ENCODE measurements around the gene CELA2B. TPM values are rescaled to one million over a fixed set of nuclear protein-coding genes. Genes with fewer than 3 reads are reported as not detected.

CELA2B gene
- total and polyA plus RNA-seq, 12 donors: 1.7 to 28.1 (median 7.9) TPM; not detected in 3

DNA sequence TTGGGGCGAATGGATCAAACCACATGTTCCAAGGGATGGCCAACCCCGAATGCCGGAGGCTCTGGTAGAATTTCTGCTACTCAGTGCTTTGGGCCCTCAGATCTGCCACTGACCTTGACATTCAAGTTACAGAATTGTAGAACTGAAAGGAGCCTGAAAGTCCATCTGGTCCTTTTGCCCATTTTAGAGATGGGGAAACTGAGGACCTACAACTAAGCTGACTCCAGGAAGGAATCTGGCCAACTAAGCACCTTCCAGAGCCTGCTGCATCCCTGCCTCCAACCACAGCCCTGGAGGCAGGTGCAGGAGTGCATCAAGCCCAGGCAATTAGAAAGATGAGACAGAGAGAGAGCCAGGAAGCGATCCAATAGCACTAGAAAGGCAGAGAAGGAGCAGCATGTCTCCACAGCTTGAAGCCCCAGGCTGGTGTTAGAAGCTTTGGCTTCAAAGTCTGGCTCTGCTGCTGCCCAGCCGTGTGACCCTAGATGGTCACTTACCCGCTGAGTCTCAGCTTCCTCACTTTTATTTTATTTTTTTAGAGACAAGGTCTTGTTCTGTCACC, 38.9 kb upstream of the CELA2B start:
- H3K36me3 ChIP-seq (replicated peaks in 1 of 2): no peaks in the 10 kb centered on the region
- no peak for TF ChIP-seq POLR2A (IDR thresholded peaks at IDR 0.05)
- TF ChIP-seq, protein P1, sequence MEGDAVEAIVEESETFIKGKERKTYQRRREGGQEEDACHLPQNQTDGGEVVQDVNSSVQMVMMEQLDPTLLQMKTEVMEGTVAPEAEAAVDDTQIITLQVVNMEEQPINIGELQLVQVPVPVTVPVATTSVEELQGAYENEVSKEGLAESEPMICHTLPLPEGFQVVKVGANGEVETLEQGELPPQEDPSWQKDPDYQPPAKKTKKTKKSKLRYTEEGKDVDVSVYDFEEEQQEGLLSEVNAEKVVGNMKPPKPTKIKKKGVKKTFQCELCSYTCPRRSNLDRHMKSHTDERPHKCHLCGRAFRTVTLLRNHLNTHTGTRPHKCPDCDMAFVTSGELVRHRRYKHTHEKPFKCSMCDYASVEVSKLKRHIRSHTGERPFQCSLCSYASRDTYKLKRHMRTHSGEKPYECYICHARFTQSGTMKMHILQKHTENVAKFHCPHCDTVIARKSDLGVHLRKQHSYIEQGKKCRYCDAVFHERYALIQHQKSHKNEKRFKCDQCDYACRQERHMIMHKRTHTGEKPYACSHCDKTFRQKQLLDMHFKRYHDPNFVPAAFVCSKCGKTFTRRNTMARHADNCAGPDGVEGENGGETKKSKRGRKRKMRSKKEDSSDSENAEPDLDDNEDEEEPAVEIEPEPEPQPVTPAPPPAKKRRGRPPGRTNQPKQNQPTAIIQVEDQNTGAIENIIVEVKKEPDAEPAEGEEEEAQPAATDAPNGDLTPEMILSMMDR (IDR thresholded peaks at IDR 0.05): no peak
- H3K27me3 ChIP-seq: no peaks in the 10 kb centered on the region
- WGBS, 4 donors: 71 to 90% (median 74%) methylated on average over 4 to 6 of the region's 6 CpGs
- no peaks in the 10 kb centered on the region for H3K9me3 ChIP-seq (replicated peaks in 1 of 3)
- H3K27ac ChIP-seq: no peak overlapping the region
- no peak overlapping the region for H3K4me3 ChIP-seq
- intact Hi-C loops (cut with DNase I): no loop called here
- DNase-seq: no peak
- H3K4me1 ChIP-seq (replicated peaks in 1 of 2): peaks cover 0 to 4% of the 10 kb centered on the region in 2 donors

- no peaks in the 10 kb centered on the region for H3K9me3 ChIP-seq (replicated peaks in 1 of 3)
- no peaks in the 10 kb centered on the region for H3K36me3 ChIP-seq (replicated peaks in 1 of 2)
- intact Hi-C loops (cut with DNase I): no loop called here
- TF ChIP-seq POLR2A (IDR thresholded peaks at IDR 0.05): no peak
- TF ChIP-seq, protein P1 (IDR thresholded peaks at IDR 0.05): no peak
- H3K4me1 ChIP-seq (replicated peaks in 1 of 2): peaks cover 0 to 4% of the 10 kb centered on the region in 2 donors
- WGBS, 4 donors: 93 to 98% (median 96%) methylated on average over 14 of the region's 14 CpGs
- no peak for DNase-seq
- H3K4me3 ChIP-seq: no peak overlapping the region
- no peaks in the 10 kb centered on the region for H3K27me3 ChIP-seq
- H3K27ac ChIP-seq: no peak overlapping the region
These were observed 36.6 kb upstream of the CELA2B start for GRCh38 chr1:15439325-15439724.

GRCh38 chr1:15440357-15440756, 35.5 kb upstream of the CELA2B start:
- Histone ChIP-seq H3K36me3 (replicated peaks in 1 of 2) (no peaks in the 10 kb centered on the region), H3K4me1 (replicated peaks in 1 of 2) (peaks cover 0 to 4% of the 10 kb centered on the region in 2 donors), H3K27ac (no peak overlapping the region), H3K27me3 (no peaks in the 10 kb centered on the region), H3K9me3 (replicated peaks in 1 of 3) (no peaks in the 10 kb centered on the region), H3K4me3 (no peak overlapping the region)
- intact Hi-C loops (cut with DNase I): no loop called here
- TF ChIP-seq POLR2A (IDR thresholded peaks at IDR 0.05): no peak
- TF ChIP-seq, protein P1 (IDR thresholded peaks at IDR 0.05): no peak
- 87 to 93% (median 93%) methylated on average over 5 to 13 of the region's 13 CpGs for whole genome bisulfite sequencing, 4 donors
- DNase-seq: no peak

DNA sequence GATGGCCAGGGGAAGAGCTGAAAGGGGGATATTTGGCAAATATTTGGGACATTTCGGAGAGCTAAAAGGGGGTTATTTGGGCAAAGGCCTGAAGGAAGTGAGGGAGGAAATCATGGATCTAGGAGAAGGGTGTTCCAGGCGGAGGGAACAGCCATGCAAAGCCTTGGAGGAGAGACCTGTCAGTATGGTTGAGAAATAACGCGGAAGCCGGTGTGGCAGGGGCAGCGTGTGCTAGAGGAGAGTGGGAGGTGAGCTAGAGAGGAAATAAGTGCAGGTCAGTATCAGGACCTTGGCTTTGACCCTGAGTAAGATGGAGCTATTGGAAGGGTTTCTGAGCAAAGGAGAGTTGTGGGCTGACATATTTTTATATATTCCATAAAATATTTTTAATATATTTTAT, 34.7 kb upstream of the CELA2B start:
- TF ChIP-seq POLR2A (IDR thresholded peaks at IDR 0.05): no peak
- TF ChIP-seq, protein P1 (IDR thresholded peaks at IDR 0.05): no peak
- Histone ChIP-seq H3K4me1 (replicated peaks in 1 of 2) (peaks cover 0 to 4% of the 10 kb centered on the region in 2 donors), H3K27me3 (no peaks in the 10 kb centered on the region), H3K9me3 (replicated peaks in 1 of 3) (no peaks in the 10 kb centered on the region), H3K4me3 (no peak overlapping the region), H3K36me3 (replicated peaks in 1 of 2) (no peaks in the 10 kb centered on the region), H3K27ac (no peak overlapping the region)
- no peak for DNase-seq
- WGBS, 4 donors: 65 to 83% (median 78%) methylated on average over 6 of the region's 6 CpGs
- intact Hi-C loops (cut with DNase I): no loop called here
